Measurements from ENCODE around the gene UNC13B. TPM values are rescaled to one million over a fixed set of nuclear protein-coding genes. Genes with fewer than 3 reads are reported as not detected.

UNC13B gene
- total RNA-seq, 1 donor from 2014 or later, result 26.5 TPM

DNA sequence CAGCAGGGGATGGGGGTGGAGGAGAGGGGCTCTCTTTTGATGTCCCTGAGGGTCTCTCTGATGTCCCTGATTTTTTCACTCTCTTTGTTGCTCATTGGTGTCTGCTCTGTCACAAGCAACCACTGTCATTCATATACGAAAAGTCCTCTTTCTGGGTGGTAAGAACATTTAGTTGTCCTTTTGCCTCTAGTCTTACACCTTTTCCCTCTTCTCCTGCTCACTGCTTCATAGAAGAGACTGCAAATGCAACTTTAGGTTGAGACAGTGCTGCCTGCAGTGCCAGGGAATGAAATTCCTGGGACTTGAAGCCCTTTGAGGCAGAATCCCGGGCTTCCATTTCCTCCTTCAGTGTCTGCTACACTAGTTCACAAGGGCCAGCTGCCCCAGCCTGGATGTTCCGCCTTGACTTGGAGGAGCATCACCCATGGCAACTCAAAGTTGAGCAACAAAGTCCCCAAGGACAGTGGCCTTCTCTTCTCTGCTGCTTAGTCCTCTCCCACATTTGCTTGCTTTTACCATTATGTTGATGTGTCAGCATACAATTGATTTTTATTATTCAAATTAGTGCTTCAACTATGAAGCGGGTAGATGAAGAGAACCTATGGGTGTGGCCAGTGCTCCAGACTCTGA is 233.4 kb downstream of the UNC13B start:
- intact Hi-C loops (cut with DNase I), result no loop called here
- no peak for DNase-seq (ENCODE audit: low spot score in 2 of 2)
- TF ChIP-seq, protein P1, sequence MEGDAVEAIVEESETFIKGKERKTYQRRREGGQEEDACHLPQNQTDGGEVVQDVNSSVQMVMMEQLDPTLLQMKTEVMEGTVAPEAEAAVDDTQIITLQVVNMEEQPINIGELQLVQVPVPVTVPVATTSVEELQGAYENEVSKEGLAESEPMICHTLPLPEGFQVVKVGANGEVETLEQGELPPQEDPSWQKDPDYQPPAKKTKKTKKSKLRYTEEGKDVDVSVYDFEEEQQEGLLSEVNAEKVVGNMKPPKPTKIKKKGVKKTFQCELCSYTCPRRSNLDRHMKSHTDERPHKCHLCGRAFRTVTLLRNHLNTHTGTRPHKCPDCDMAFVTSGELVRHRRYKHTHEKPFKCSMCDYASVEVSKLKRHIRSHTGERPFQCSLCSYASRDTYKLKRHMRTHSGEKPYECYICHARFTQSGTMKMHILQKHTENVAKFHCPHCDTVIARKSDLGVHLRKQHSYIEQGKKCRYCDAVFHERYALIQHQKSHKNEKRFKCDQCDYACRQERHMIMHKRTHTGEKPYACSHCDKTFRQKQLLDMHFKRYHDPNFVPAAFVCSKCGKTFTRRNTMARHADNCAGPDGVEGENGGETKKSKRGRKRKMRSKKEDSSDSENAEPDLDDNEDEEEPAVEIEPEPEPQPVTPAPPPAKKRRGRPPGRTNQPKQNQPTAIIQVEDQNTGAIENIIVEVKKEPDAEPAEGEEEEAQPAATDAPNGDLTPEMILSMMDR (IDR thresholded peaks at IDR 0.05), result no peak
- Histone ChIP-seq H3K4me3 (no peak overlapping the region), H3K4me1 (no peaks in the 10 kb centered on the region), H3K36me3 (peaks cover 41 to 78% of the 10 kb centered on the region in 2 donors), H3K27ac (no peak overlapping the region), H3K9me3 (no peaks in the 10 kb centered on the region), H3K27me3 (no peaks in the 10 kb centered on the region)

DNA sequence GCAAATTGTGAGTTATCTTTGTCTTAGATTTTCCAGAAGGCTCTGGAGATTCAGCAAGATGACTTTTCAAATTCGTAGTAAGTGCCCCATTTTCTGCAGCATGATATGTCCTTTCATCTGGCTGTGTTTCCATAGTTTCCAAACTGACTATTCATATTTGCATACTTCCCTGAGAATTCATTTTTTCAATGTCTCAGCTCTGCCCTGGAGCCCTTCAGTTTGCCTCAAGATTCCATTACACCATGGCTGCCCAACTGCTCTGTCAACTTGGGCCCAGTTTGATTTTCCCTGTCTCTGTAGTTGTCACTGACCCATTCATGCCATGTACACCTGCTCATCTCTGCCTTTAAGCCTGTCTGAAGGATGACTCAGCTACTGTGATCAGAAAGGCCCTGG is 233.9 kb downstream of the UNC13B start:
- Histone ChIP-seq H3K27ac (no peak overlapping the region), H3K4me1 (no peaks in the 10 kb centered on the region), H3K4me3 (no peak overlapping the region), H3K9me3 (no peaks in the 10 kb centered on the region), H3K27me3 (no peaks in the 10 kb centered on the region), H3K36me3 (peaks cover 40 to 78% of the 10 kb centered on the region in 2 donors)
- intact Hi-C loops (cut with DNase I), result no loop called here
- TF ChIP-seq, protein P1 (IDR thresholded peaks at IDR 0.05), result no peak
- DNase-seq (ENCODE audit: low spot score in 2 of 2), result no peak

DNA sequence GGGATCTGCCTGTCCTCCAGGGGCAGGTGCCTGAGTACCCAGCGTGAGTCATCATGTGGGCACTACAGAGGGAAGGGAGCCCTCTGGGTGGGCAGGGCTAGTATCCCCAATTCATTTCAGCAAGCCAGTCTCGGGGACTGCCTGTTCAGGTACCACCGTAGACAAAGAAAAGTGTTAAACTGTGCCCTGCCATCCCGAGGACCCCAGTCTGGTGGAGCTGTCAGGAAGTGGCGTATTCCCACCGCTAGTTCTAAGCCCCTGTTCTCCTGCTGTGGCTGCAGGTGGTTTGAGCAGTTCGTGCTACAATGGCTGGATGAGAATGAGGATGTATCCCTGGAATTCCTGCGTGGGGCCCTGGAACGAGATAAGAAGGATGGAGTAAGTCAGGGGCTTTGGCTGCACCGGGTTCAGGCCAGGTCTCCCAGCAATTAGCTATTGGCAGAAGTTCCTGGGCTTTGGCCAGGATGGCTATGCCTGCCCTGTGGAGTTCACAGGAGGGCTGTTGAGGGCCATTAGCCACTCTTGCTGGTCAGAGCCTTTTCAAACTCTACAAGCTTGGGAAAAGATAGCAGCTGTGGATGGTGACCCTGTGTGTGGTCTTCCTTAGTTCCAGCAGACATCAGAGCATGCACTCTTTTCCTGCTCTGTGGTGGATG is 234.9 kb downstream of the UNC13B start:
- intact Hi-C loops (cut with DNase I), result no loop called here
- DNase-seq (ENCODE audit: low spot score in 2 of 2), result no peak

GRCh38 chr9:35397216-35397698 is 235.4 kb downstream of the UNC13B start:
- H3K27me3 ChIP-seq, result no peaks in the 10 kb centered on the region
- H3K27ac ChIP-seq, result no peak overlapping the region
- no peaks in the 10 kb centered on the region for H3K4me1 ChIP-seq
- H3K9me3 ChIP-seq, result no peaks in the 10 kb centered on the region
- intact Hi-C loops (cut with DNase I), result no loop called here
- TF ChIP-seq, protein P1 (IDR thresholded peaks at IDR 0.05), result no peak
- no peak for DNase-seq (ENCODE audit: low spot score in 2 of 2)
- no peak overlapping the region for H3K4me3 ChIP-seq
- H3K36me3 ChIP-seq, result peaks cover 43 to 71% of the 10 kb centered on the region in 2 donors

More for the DNA sequence above, 234.9 kb downstream of the UNC13B start:
- H3K4me3 ChIP-seq, result no peak overlapping the region
- H3K27ac ChIP-seq, result no peak overlapping the region
- peaks cover 41 to 73% of the 10 kb centered on the region in 2 donors for H3K36me3 ChIP-seq
- TF ChIP-seq, protein P1 (IDR thresholded peaks at IDR 0.05), result no peak
- H3K27me3 ChIP-seq, result no peaks in the 10 kb centered on the region
- H3K9me3 ChIP-seq, result no peaks in the 10 kb centered on the region
- no peaks in the 10 kb centered on the region for H3K4me1 ChIP-seq

- Histone ChIP-seq H3K27ac (no peak overlapping the region), H3K9me3 (no peaks in the 10 kb centered on the region), H3K27me3 (no peaks in the 10 kb centered on the region), H3K36me3 (peaks cover 43 to 78% of the 10 kb centered on the region in 2 donors), H3K4me3 (no peak overlapping the region), H3K4me1 (no peaks in the 10 kb centered on the region)
- TF ChIP-seq, protein P1 (IDR thresholded peaks at IDR 0.05), result no peak
- DNase-seq (ENCODE audit: low spot score in 2 of 2), result no peak
- intact Hi-C loops (cut with DNase I), result no loop called here
These were observed 236.1 kb downstream of the UNC13B start for GRCh38 chr9:35397923-35398322.
